Chondrocyte (in vitro differentiated cells): ENCODE results near the gene SLC44A3. TPM values are rescaled to one million over a fixed set of nuclear protein-coding genes. Genes with fewer than 3 reads are reported as not detected.
"Not testable (repeated sequence)": the region's sequence is repeated elsewhere in the genome, so short reads cannot be mapped to it uniquely, and the experiment has no call there.

Source experiments
- DNase-seq: peaks from one replicate; pipeline ENCODE4 v3.0.0; 2021; ENCODE audit warnings: mixed read lengths, low spot score
- H3K27ac Mint-ChIP-seq: one replicate; pipeline ENCODE4 v1.8.0; 2021; ENCODE audit warnings: mild to moderate bottlenecking, moderate library complexity, mixed read lengths; ENCODE audit not compliant: unreplicated experiment
- H3K27me3 Mint-ChIP-seq: 2 replicates; pipeline ENCODE4 v1.8.0; 2021; ENCODE audit warnings: low read depth, mixed read lengths
- H3K36me3 Mint-ChIP-seq: 2 replicates; pipeline ENCODE4 v1.8.0; 2021; ENCODE audit warnings: low read depth, mixed read lengths
- H3K4me1 Mint-ChIP-seq: 2 replicates; pipeline ENCODE4 v1.8.0; 2021; ENCODE audit warnings: low read depth, mild to moderate bottlenecking, mixed read lengths
- H3K4me3 Mint-ChIP-seq: one replicate; pipeline ENCODE4 v1.8.0; 2021; ENCODE audit warnings: mild to moderate bottlenecking, moderate library complexity, mixed read lengths; ENCODE audit not compliant: unreplicated experiment
- H3K9me3 Mint-ChIP-seq: 2 replicates; pipeline ENCODE4 v1.8.0; 2021; ENCODE audit warnings: low read depth, mixed read lengths
- total RNA-seq: library from RNA; stranded (reverse); gene quantifications from 3 replicates; pipeline ENCODE4 v1.2.1, GENCODE V29; 2021
- TF ChIP-seq, protein P1 (sequence below): fragments of 200-600 bp; sonication (generic); IDR thresholded peaks from 2 replicates; pipeline ENCODE4 v1.5.0; 2021; ENCODE audit warnings: antibody characterized with exemption, mild to moderate bottlenecking, moderate library complexity

SLC44A3 gene
- total RNA-seq, 1 donor from 2014 or later, result 2.5 TPM

DNA sequence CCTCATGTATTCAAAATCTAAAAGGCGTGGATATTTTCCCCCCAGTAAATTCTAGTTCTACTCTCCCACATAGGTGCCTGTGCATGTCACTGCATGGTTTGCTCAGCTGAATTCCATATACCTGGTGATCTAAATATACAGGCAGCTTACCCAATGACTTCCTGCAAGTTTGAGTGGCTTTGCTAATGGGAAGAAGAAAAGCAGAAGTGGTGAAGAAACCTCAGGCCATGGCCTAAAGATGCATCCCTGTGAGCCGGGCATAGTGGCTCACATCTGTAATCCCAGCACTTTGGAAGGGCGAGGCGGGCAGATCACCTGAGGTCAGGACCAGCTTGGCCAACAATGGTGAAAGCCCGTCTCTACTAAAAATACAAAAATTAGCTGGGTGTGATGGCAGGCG, 11.5 kb downstream of the SLC44A3 start:
- TF ChIP-seq, protein P1, sequence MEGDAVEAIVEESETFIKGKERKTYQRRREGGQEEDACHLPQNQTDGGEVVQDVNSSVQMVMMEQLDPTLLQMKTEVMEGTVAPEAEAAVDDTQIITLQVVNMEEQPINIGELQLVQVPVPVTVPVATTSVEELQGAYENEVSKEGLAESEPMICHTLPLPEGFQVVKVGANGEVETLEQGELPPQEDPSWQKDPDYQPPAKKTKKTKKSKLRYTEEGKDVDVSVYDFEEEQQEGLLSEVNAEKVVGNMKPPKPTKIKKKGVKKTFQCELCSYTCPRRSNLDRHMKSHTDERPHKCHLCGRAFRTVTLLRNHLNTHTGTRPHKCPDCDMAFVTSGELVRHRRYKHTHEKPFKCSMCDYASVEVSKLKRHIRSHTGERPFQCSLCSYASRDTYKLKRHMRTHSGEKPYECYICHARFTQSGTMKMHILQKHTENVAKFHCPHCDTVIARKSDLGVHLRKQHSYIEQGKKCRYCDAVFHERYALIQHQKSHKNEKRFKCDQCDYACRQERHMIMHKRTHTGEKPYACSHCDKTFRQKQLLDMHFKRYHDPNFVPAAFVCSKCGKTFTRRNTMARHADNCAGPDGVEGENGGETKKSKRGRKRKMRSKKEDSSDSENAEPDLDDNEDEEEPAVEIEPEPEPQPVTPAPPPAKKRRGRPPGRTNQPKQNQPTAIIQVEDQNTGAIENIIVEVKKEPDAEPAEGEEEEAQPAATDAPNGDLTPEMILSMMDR, result no peak
- no peaks in the 10 kb centered on the region for H3K36me3 Mint-ChIP-seq
- H3K4me3 Mint-ChIP-seq, result no peak overlapping the region
- H3K9me3 Mint-ChIP-seq, result no peaks in the 10 kb centered on the region
- no peak overlapping the region for H3K27ac Mint-ChIP-seq
- H3K4me1 Mint-ChIP-seq, result peaks cover 10% of the 10 kb centered on the region
- no peak for DNase-seq
- no peaks in the 10 kb centered on the region for H3K27me3 Mint-ChIP-seq

DNA sequence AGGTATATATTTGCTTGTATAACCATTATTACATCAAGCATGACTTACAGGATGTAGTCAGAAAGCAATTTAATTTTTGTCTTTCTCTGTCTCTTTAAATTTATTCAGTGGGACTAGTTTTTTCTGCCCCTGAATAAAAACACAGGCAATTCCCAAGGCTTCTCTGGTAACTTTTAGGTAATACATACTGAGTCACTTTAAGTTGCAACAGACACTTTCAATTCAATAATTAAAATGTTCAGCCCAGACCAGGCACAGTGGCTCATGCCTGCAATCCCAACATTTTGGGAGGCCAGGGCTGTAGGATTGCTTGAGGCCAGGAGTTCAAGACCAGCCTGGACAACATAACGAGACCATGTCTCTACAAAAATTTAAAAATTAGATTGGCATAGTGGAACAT, 12.3 kb downstream of the SLC44A3 start:
- TF ChIP-seq, protein P1, result no peak
- no peaks in the 10 kb centered on the region for H3K27me3 Mint-ChIP-seq
- H3K4me3 Mint-ChIP-seq, result no peak overlapping the region
- DNase-seq, result no peak
- H3K9me3 Mint-ChIP-seq, result no peaks in the 10 kb centered on the region
- peaks cover 10% of the 10 kb centered on the region for H3K4me1 Mint-ChIP-seq
- H3K27ac Mint-ChIP-seq, result no peak overlapping the region
- no peaks in the 10 kb centered on the region for H3K36me3 Mint-ChIP-seq

DNA sequence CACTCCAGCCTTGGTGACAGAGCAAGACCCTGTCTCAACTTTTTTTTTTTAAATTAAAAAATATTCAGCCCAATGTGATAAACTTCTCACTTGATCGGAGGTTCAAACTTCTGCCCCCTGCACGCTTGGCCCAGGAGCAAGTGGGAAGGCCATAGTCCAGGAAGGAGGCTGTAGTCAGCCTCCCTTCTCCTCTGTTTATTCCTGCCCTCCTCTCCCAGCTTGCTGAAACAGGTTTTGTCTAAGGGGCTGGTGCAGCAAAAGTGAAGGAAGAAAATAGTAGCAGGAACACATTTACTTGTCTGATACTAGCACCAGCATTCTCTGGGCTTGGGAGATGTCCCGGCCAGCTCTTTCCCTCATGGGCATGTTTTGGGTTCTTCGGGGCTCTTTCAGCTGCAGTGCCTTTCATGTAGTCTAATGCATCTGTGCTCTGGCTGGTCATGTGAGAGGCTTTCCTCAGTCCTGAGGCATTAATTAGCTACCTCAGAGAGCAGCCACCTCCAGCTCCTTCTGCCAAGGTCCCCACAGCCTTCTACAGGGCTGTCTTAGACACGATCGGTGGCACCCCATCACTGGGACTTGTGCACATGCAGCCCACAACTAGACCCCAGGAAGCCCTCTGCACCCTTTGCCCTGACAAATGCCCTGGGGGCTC, 12.9 kb downstream of the SLC44A3 start:
- no peaks in the 10 kb centered on the region for H3K36me3 Mint-ChIP-seq
- TF ChIP-seq, protein P1, result no peak
- H3K9me3 Mint-ChIP-seq, result no peaks in the 10 kb centered on the region

DNA sequence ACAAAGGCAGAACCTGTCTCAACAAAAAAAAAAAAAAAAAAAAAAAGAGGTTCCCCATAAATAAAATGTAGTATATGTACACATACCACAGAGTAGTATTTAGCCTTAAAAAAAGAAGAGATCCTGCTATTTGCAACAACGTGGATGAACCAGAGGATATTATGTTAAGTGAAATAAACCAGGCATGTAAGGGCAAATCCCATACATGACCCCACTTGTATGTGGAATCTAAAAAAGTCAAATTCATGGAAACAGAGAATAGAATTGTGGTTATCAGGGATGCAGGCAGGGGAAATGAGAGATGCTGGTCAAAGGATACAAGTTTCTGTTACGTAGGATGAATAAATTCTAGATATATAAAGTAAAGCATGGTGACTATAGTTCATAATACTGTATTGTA, 16.7 kb downstream of the SLC44A3 start:
- Mint-ChIP-seq H3K27me3 (no peaks in the 10 kb centered on the region), H3K36me3 (no peaks in the 10 kb centered on the region)

More for the DNA sequence above, 12.9 kb downstream of the SLC44A3 start:
- DNase-seq, result no peak
- peaks cover 10% of the 10 kb centered on the region for H3K4me1 Mint-ChIP-seq
- H3K4me3 Mint-ChIP-seq, result no peak overlapping the region
- no peaks in the 10 kb centered on the region for H3K27me3 Mint-ChIP-seq
- H3K27ac Mint-ChIP-seq, result no peak overlapping the region

DNA sequence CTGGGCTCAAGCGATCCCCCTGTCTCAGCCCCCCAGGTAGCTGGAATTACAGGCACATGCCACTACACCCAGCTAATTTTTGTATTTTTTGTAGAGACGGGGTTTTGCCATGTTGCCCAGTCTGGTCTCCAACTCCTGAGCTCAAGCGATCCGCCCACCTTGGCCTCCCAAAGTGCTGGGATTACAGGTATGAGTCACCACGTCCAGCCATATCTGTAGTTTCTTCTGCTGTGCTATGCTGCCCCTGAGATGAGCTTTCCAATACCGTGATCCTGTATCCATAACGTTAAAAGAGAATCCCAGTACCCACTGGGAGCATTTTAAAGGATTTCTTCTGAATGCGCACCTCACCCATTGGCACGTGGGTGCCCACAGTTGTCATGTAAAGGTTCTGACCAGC, 20.2 kb downstream of the SLC44A3 start:
- H3K4me3 Mint-ChIP-seq, H3K36me3 Mint-ChIP-seq, DNase-seq, H3K9me3 Mint-ChIP-seq, H3K27ac Mint-ChIP-seq, H3K4me1 Mint-ChIP-seq, H3K27me3 Mint-ChIP-seq: not testable (repeated sequence)

More for the DNA sequence above, 16.7 kb downstream of the SLC44A3 start:
- H3K4me3 Mint-ChIP-seq, result no peak overlapping the region
- peaks cover 2% of the 10 kb centered on the region for H3K4me1 Mint-ChIP-seq
- no peak for DNase-seq
- TF ChIP-seq, protein P1, result no peak
- H3K9me3 Mint-ChIP-seq, result no peaks in the 10 kb centered on the region
- no peak overlapping the region for H3K27ac Mint-ChIP-seq

DNA sequence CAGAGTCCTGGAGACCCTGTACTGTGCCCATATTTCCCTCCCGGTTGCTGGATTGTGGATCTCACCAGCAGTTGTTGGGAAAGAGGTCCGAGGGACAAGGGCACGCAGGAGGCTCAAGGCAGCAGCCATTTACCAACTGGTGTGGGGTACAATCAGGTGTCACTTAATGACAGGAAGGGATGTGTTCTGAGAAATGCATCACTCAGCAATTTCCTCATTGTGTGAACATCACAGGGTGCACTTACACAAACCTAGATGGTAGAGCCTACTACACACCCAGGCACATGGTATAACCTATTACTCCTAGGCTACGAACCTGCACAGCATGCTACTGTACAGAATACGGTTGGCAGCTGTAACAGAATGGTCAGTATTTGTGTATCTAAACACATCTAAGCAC, 20.7 kb downstream of the SLC44A3 start:
- H3K4me3 Mint-ChIP-seq, result no peak overlapping the region
- H3K4me1 Mint-ChIP-seq, result no peaks in the 10 kb centered on the region
- H3K9me3 Mint-ChIP-seq, result no peaks in the 10 kb centered on the region
- H3K36me3 Mint-ChIP-seq, result no peaks in the 10 kb centered on the region
- no peak overlapping the region for H3K27ac Mint-ChIP-seq
- no peak for DNase-seq
- H3K27me3 Mint-ChIP-seq, result no peaks in the 10 kb centered on the region
- TF ChIP-seq, protein P1, result no peak
